HG02981 (cell line): ENCODE data around the gene NOXA1.
"Not testable (repeated sequence)": the region's sequence is repeated elsewhere in the genome, so short reads cannot be mapped to it uniquely, and the experiment has no call there.

Source experiments
- ATAC-seq: cut with Tn5 transposase; IDR thresholded peaks from one replicate; pipeline ENCODE4 v1.9.1; 2021; ENCODE audit warnings: mild to moderate bottlenecking, moderate library complexity; ENCODE audit not compliant: unreplicated experiment

The NOXA1 gene

DNA sequence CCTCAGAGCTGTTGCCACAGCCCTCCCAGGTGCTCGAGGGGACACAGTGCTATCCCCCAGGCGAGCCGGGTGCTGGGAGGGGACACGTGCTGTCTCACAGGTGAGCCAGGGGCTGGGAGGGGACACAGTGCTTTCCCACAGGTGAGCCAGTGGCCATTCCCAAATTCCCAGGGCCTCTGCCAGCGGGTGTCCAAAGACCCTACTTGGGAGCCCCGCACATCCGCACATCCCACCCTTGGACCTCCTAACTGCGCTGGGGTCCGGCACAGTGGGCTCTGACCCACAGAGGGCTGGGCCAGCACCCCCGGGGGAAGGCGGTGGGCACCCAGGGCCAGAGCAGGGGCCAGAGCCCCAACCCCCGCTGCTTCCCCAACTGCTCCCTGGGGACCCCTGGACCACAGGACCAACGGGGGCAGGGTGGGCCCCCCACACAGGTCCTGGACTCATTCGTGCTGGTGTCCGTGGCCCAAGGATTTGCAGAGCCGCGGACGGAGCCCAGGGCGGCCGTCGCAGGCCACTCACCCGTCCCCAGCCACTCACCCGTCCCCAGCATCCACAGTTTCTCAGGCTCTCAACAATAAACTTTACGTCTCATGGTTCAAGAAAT, 18.1 kb upstream of the NOXA1 start:
- ATAC-seq, result no peak

DNA sequence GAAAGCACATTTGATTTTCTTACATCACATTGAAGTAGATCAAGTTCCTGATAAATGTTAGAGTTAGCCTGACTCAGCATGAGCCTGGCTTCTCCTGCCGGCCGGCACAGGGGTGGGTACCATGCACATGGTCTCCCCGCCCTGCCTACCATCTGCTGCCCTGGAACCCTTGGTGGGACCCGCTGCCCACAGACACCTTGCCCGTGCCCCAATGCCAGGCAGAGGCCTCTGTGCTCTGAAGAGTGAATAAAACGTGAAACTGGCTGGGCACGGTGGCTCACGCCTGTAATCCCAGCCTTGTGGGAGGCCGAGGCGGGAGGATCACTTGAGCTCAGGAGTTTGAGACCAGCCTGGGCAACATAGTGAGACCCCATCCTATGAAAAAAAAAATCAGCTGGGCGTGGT, 17.5 kb upstream of the NOXA1 start:
- ATAC-seq, result no peak

DNA sequence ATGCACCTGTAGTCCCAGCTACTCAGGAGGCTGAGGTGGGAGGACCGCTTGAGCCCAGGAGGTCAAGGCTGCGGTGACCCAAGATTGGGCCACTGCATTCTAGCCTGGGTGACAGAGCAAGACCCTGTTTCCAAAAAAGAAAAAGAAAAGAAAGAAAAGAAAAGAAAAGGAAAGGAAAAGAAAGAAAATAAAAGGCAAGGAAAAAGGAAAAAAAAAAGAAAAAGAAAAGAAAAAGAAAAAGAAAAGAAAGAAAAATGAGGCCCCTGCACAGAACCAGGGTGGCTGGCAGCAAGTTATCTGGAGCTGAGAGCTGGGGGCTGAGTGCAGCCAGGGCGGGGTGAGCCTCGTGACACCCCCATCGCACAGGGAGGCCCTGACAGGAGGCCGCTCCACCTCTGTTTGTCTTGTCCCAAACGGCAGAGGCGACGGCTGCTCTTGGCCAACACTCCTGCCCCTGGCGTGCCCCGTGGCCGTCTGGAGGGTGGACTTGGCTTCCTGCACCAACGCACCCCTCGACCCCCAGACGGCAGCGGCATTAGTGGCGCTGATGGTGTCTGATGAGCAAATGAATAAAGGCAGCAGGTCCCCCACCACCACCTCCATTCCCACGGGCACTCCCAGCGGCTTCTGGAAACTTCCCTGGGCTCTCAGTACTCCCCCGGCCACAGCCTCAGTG, 17.0 kb upstream of the NOXA1 start:
- no peak for ATAC-seq

GRCh38 chr9:137406876-137407589, 16.2 kb upstream of the NOXA1 start:
- ATAC-seq, result no peak

GRCh38 chr9:137407590-137408300, 15.4 kb upstream of the NOXA1 start:
- no peak for ATAC-seq

GRCh38 chr9:137408651-137409405, 14.4 kb upstream of the NOXA1 start:
- ATAC-seq, result no peak

GRCh38 chr9:137409515-137409914, 13.7 kb upstream of the NOXA1 start:
- no peak for ATAC-seq

- ATAC-seq, result not testable (repeated sequence)
Observed at GRCh38 chr9:137410236-137410890, 12.8 kb upstream of the NOXA1 start.

GRCh38 chr9:137410891-137411249, 12.3 kb upstream of the NOXA1 start:
- ATAC-seq, result no peak

- no peak for ATAC-seq
Observed at GRCh38 chr9:137411260-137411644, 11.9 kb upstream of the NOXA1 start.

- no peak for ATAC-seq
Observed at GRCh38 chr9:137411645-137412380, 11.4 kb upstream of the NOXA1 start.

GRCh38 chr9:137412431-137412830, 10.8 kb upstream of the NOXA1 start:
- no peak for ATAC-seq

GRCh38 chr9:137415451-137415850, 7.7 kb upstream of the NOXA1 start:
- ATAC-seq, result no peak

DNA sequence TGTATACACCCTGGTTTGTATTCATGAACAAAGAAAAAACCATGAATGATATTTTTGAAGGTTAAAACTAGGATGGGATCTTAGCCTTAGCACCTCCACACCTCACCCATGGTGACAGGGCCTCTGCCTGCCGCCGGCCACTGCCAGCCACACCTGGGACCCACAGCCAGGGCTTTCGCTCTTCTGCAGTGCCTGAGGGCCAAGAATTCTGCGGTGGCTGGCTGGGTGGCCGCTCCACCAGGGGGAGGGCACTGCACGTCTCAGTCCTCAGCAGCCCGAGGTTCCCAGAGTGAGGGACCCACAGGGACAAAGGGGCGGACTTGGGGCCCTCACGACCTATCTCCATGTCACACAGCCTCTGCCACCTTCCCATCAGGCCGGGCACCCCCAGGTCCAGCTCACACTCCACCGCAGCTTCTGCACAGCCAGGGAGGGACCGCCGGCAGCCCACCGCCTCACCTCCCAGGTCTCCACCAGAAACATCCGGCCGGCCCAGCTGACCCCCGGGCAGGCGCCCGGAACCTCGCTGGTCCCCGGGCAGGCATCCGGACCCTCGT, 7.1 kb upstream of the NOXA1 start:
- no peak for ATAC-seq

DNA sequence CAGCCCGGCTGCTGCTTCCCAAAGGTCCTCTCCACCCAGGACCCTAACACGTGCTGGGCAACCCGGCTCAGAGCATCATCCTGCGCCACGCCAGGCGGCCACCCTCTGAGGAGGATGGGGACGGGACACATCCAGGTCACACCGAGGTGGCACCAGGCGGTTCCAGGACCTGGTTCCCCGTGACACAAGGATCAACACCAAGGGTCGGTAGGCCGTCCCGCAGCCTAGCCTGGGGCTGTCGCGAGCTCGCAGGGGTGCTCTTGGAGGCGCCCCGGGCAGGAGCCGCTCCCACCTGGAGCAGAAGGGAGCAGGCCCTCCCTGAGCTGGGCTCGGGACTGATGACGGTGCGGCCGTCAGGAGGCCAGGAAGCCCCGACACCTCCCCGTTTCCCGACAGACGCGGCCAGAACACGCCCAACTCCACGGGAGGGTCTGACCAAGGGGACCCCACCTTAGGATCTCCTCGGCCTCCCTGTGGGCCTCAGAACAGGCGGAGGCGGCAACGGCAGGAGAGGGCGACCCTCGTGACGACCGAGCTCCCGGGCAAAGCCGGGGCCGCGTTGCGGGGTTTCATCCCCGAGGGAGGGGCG, 6.5 kb upstream of the NOXA1 start:
- ATAC-seq, result no peak

- ATAC-seq, result no peak
Observed at GRCh38 chr9:137417161-137418021, 5.8 kb upstream of the NOXA1 start.

DNA sequence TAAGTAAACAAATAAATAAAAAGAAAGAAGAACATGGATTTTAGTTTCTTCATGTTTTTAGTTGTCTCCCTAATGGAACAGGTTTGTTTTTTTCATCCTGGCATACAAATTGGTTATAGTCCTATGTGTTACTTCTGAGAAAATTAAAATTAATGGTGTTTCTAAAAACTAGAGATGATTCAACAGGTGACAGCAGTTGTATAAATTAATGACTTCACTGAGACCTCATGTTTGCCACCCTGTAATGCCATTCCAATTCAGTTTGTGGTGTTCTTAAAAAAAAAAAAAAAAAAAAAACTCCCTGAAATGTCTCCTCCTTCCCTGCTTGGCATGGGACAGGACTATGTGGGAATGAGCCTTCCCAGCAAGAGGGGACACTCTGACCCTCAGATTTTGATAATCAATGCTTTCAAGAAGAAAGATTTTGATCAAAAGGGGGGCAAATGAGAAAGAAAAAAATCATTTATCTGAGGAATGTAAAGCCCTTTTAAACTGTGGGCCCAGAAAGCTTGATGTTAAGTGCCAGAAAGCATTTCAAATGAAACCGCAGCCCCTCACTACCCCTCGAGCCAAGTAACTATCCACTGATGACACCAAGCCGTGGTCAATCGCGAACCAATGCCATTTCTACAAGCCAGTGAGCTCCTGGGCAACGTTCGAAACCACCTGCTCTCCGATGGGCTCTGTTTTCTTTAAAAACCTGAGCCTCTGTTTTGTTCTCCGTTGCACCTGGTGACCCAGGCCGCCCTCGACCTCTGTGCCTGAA, 1.2 kb upstream of the NOXA1 start:
- ATAC-seq, result no peak
